Activated naive CD8-positive, alpha-beta T cell treated with anti-CD3 and anti-CD28 coated beads, Interleukin-2, amount 10 ng/mL, durations not matched to agents 7 days and 5 days (primary cell): ENCODE results near the gene KCNMB1. TPM values are rescaled to one million over a fixed set of nuclear protein-coding genes. Genes with fewer than 3 reads are reported as not detected.
A peak's percentile ranks its signal among the peaks of the same experiment; 100 is the strongest.

Experiments used
- ATAC-seq: fragments of 150-1000 bp; cut with Tn5 transposase; one replicate; pipeline ENCODE4 v1.10.0; 2021; ENCODE audit warnings: low read depth, moderate library complexity
- POLR2A ChIA-PET: fragments of 350-600 bp; sonication (Branson Sonifier 250); formaldehyde crosslinking; loops from one replicate; lab custom pipeline; 2021; ENCODE audit warnings: antibody characterized with exemption; lab: Charles Lee
- DNase-seq: peaks from one replicate; pipeline ENCODE4 v3.0.0; 2021
- H3K27ac Mint-ChIP-seq: one replicate; pipeline ENCODE4 v1.8.0; 2022; ENCODE audit warnings: mild to moderate bottlenecking, mixed read lengths
- H3K27me3 Mint-ChIP-seq: one replicate; pipeline ENCODE4 v1.8.0; 2022; ENCODE audit warnings: mild to moderate bottlenecking, moderate library complexity, mixed read lengths
- H3K36me3 Mint-ChIP-seq: one replicate; pipeline ENCODE4 v1.8.0; 2021; ENCODE audit warnings: mild to moderate bottlenecking, mixed read lengths
- H3K4me1 Mint-ChIP-seq: one replicate; pipeline ENCODE4 v1.8.0; 2021; ENCODE audit warnings: mixed read lengths
- H3K4me3 Mint-ChIP-seq: one replicate; pipeline ENCODE4 v1.8.0; 2022; ENCODE audit warnings: mild to moderate bottlenecking, moderate library complexity, mixed read lengths
- H3K9me3 Mint-ChIP-seq: one replicate; pipeline ENCODE4 v1.8.0; 2021; ENCODE audit warnings: mixed read lengths
- total RNA-seq, 2 experiments: library from RNA; stranded (reverse); gene quantifications; one replicate each; pipeline ENCODE4 v1.2.3, GENCODE V29; 2021

Gene KCNMB1
- total RNA-seq, 2 experiments from 2014 or later = not detected

DNA sequence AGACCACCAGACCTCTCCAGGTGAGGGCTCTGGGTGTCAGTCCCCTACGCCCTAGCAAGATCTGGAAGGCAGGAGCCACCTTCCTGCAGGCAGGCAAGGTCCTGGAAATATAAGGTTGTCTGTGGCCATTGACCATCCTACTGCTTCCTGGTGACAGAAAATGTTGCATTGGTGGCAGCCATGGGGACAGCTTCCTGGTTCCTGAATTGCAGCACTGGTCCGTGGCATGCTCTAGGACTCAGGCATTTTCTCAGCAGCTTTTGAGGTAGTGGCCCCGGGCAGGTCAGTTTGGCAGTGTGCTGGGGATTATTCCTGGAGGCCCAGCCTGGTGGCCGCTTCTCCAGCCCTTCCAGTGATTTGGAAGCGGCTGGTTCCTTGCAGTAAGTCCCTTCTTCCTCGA lies 36.6 kb upstream of the KCNMB1 start:
- H3K36me3 Mint-ChIP-seq = no peaks in the 10 kb centered on the region
- no peaks in the 10 kb centered on the region for H3K9me3 Mint-ChIP-seq
- ATAC-seq (no peak), DNase-seq (no peak)
- no peaks in the 10 kb centered on the region for H3K4me1 Mint-ChIP-seq
- POLR2A ChIA-PET = no interaction called here
- H3K27me3 Mint-ChIP-seq = peaks cover 16% of the 10 kb centered on the region
- H3K27ac Mint-ChIP-seq = no peak overlapping the region
- H3K4me3 Mint-ChIP-seq = no peak overlapping the region

DNA sequence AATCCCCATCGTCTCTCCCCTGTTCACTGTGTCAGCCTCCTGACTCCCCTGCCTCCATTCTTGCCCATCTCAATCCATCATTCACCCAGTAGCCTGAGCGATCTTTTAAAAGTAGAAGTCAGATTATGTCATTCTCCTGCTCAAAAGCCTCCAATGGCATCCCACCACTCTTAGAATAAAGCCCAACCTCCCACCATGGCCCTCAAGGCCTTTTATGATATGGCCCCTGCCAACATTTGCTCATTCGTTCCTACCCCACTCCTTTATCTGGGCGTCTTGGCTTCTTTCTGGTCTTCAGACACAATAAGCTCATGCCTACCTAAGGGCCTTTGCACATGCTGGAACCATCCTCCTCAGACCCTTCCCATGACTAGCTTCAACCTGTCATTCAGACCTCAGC lies 35.5 kb upstream of the KCNMB1 start:
- H3K27ac Mint-ChIP-seq = no peak overlapping the region
- peaks cover 12% of the 10 kb centered on the region for H3K27me3 Mint-ChIP-seq
- DNase-seq = no peak
- POLR2A ChIA-PET = no interaction called here
- no peaks in the 10 kb centered on the region for H3K4me1 Mint-ChIP-seq
- H3K9me3 Mint-ChIP-seq = no peaks in the 10 kb centered on the region
- H3K36me3 Mint-ChIP-seq = no peaks in the 10 kb centered on the region
- no peak overlapping the region for H3K4me3 Mint-ChIP-seq
- no peak for ATAC-seq

DNA sequence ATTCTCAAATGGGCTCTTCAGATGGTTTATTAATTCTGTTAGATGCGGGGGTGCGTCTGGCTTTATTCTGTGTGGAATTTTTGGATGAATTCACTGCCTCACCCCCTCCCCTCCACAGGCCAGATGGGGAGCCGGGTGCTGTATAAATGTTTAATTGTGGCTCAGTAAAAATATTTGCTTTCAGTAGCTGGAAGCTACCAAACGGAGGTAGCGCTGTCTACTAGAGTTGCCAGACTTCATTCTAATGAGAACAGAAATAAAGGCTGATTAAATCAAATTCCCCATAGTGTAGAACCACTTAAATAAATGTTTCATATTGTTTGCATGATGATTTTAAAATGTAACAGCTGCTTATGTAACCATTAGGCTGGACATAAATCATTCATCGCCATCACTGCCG lies 34.5 kb upstream of the KCNMB1 start:
- H3K36me3 Mint-ChIP-seq = no peaks in the 10 kb centered on the region
- ATAC-seq (no peak), DNase-seq (no peak)
- H3K9me3 Mint-ChIP-seq = no peaks in the 10 kb centered on the region
- H3K27ac Mint-ChIP-seq = no peak overlapping the region
- H3K4me1 Mint-ChIP-seq = no peaks in the 10 kb centered on the region
- POLR2A ChIA-PET = no interaction called here
- no peak overlapping the region for H3K4me3 Mint-ChIP-seq
- peaks cover 11% of the 10 kb centered on the region for H3K27me3 Mint-ChIP-seq

DNA sequence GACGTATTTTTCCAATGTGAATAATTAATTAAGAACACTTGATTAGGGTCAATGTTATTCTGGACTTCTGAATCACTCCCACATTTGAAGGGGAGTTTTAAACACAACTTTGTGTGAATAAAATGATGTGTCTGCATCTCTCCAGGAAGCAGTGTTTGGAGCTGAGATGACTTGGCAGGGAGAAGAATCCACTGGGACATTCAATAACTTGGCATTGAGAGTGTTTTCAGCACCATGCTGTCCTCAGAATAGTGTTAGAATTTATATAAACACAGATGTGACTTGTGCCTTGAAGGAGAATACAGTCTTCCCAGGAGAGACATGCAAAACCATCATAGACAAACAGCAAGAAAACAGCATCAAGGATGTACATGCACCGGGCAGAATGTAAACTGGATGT lies 32.7 kb upstream of the KCNMB1 start:
- Mint-ChIP-seq H3K4me1 (no peaks in the 10 kb centered on the region), H3K9me3 (no peaks in the 10 kb centered on the region), H3K27me3 (peaks cover 9% of the 10 kb centered on the region), H3K4me3 (no peak overlapping the region), H3K36me3 (no peaks in the 10 kb centered on the region), H3K27ac (no peak overlapping the region)
- POLR2A ChIA-PET = no interaction called here
- ATAC-seq (no peak), DNase-seq (no peak)

DNA sequence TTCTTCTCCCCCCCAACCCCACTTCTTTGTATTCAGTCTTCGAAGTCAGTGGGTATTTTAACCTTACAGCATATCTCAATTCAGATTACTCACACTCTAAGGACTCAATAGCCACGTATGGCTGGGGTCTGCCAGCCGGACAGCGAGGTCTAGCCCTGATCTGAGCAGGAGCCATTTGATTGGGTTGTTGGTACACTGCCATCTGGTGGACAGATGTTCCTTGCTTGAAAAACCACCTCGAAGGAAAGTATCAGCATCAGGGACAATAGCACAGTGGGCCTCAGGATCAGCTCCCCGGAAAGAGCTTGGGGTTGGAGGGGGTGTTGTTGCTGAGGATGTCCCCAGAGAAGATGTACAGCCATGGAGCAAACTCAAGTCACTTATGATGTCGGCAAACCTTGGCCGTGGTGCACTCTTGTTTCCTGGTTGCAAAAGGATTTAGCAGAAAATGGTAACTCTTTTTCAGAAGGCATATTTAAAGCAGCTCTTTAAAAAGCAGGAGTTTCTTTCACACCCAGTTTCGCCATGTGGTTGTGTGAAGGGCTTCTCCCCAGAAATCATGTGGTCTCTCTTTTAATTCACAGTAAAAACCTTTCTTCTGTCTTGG lies 31.7 kb upstream of the KCNMB1 start:
- no peak overlapping the region for H3K4me3 Mint-ChIP-seq
- H3K36me3 Mint-ChIP-seq = no peaks in the 10 kb centered on the region
- peak; percentile 37 for DNase-seq
- no peaks in the 10 kb centered on the region for H3K9me3 Mint-ChIP-seq
- peak; percentile 47 for ATAC-seq
- POLR2A ChIA-PET = no interaction called here
- peaks cover 9% of the 10 kb centered on the region for H3K27me3 Mint-ChIP-seq
- H3K4me1 Mint-ChIP-seq = no peaks in the 10 kb centered on the region
- H3K27ac Mint-ChIP-seq = no peak overlapping the region

DNA sequence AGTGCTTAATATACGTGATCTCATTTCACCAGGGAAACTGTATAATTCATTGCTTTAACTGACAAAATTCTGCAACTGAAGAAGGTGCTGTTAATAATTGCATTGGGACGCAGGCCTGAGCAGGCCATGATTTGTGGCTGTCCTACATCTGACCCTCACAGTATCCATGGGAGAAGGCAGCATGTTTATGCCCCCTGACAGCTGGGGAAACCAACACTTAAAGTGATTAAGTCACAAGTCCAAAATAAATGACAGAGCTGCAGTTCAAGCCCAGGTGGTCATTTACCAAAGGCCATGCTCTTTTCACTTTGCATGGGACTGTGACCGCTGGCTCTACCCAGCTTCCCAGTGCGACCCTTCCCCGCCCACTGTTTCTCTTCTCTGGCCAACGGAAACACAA lies 30.5 kb upstream of the KCNMB1 start:
- Mint-ChIP-seq H3K36me3 (no peaks in the 10 kb centered on the region), H3K4me1 (no peaks in the 10 kb centered on the region), H3K9me3 (no peaks in the 10 kb centered on the region), H3K27me3 (peaks cover 9% of the 10 kb centered on the region), H3K4me3 (no peak overlapping the region), H3K27ac (no peak overlapping the region)
- ATAC-seq (no peak), DNase-seq (no peak)
- POLR2A ChIA-PET = no interaction called here

DNA sequence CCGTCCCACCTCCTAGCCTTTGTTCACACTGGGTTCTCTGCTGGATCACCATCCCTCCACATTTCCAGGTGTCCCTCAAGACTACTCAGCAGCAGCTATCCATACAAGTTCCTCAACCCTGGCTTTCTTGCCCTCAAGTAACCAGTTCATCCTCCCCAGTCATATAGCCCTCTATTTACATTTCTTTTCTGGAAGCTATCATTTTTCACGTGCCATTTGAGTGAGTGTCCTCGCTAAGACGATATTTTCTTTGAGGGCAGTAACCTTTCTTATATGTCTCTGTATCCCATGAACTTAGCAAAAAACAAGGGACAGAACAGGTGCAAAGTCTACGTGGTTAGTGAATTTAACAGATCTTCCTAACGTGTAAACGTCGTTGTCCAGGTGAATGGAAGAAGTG lies 29.6 kb upstream of the KCNMB1 start:
- no peak for ATAC-seq
- POLR2A ChIA-PET = no interaction called here
- Mint-ChIP-seq H3K4me1 (no peaks in the 10 kb centered on the region), H3K36me3 (no peaks in the 10 kb centered on the region), H3K27ac (no peak overlapping the region), H3K27me3 (peaks cover 6% of the 10 kb centered on the region), H3K4me3 (no peak overlapping the region), H3K9me3 (no peaks in the 10 kb centered on the region)
- DNase-seq = no peak

DNA sequence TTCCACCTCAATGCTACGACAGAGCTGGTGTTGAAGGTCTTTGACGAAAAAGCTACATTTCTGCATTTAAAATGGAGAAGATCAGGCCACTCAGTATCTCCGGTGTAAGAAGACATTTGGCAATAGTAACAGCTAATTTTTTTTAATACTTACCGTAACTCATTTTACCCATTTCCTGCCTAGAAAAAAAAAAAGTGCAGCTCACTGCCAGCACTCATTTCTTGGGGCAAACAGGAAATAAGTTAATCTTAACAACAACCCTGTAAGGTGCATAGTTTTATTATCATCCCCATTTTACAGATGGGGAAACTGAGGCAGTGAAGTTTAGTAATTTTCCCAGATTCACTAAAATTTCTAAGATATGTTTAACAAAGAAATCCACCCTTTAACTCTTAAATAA lies 27.4 kb upstream of the KCNMB1 start:
- DNase-seq = no peak

DNA sequence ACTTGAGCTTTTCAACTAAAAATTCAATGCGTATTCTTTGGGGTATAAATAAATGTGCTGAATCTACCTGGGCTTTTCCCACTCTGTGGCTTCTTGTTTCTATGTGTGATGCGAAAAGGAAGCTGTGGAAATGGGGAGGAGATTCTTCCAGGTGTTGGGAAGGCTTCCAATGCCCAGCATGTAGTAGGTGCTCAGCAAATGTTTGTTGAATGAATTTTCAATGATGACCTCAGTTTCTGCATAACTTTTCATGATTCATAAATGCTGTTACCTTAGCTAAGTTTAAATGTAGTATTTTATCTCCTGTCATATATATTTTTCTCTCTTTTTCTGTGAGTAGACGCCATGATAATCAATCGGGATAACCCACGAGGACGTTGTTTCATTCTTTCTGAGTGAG lies 25.6 kb upstream of the KCNMB1 start:
- Mint-ChIP-seq H3K27ac (no peak overlapping the region), H3K36me3 (no peaks in the 10 kb centered on the region), H3K9me3 (no peaks in the 10 kb centered on the region), H3K27me3 (peaks cover 2% of the 10 kb centered on the region), H3K4me1 (no peaks in the 10 kb centered on the region), H3K4me3 (no peak overlapping the region)
- ATAC-seq (no peak), DNase-seq (no peak)
- POLR2A ChIA-PET = no interaction called here

More for the DNA sequence above, 27.4 kb upstream of the KCNMB1 start:
- Mint-ChIP-seq H3K9me3 (no peaks in the 10 kb centered on the region), H3K27me3 (peaks cover 6% of the 10 kb centered on the region), H3K36me3 (no peaks in the 10 kb centered on the region), H3K27ac (no peak overlapping the region), H3K4me3 (no peak overlapping the region), H3K4me1 (no peaks in the 10 kb centered on the region)
- peak; percentile 26 for ATAC-seq
- POLR2A ChIA-PET = no interaction called here

DNA sequence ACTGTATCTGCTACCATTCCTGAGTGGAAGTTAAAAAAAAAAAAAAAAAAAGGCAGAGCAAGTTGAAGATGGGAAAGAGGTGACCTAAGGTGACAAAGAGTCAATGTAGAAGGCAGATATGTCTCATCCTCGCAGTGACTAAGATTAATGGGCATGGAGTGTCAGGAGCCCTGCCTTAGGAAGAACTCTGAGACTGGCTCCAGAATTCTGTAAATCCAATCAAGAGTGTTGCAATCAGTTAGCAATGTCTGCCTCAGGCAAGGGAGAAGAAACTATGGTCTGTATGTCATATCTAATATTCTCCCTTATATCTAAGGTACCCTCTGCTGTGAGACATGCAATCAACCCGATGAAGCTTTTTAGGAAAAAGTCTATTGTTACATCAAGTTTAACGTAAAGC lies 24.7 kb upstream of the KCNMB1 start:
- Mint-ChIP-seq H3K9me3 (no peaks in the 10 kb centered on the region), H3K36me3 (no peaks in the 10 kb centered on the region), H3K4me1 (no peaks in the 10 kb centered on the region), H3K27me3 (peaks cover 2% of the 10 kb centered on the region), H3K4me3 (no peak overlapping the region), H3K27ac (no peak overlapping the region)
- DNase-seq (no peak), ATAC-seq (no peak)
- POLR2A ChIA-PET = no interaction called here

DNA sequence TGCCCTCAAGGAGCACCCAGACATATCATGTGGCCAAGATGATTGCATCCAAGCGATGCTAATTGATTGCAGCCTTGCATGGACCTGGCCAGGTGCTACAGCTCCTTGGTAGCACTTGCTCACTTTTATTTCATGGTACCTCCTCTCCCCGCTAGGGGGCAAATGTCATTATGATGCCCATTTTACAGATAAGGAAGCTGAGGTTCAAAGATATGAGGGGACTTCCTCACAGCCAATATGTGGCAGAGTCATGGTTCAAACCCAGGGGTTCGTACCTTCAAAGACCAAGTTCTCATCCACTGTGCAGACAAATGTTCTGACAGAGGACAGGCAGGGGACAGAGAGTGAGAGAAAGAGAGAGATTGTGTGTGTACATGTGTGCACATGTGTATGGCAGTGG lies 21.9 kb upstream of the KCNMB1 start:
- H3K27ac Mint-ChIP-seq = no peak overlapping the region
- POLR2A ChIA-PET = no interaction called here
- H3K4me1 Mint-ChIP-seq = no peaks in the 10 kb centered on the region
- no peak for ATAC-seq
- no peak for DNase-seq
- no peaks in the 10 kb centered on the region for H3K36me3 Mint-ChIP-seq
- H3K27me3 Mint-ChIP-seq = peaks cover 2% of the 10 kb centered on the region
- no peak overlapping the region for H3K4me3 Mint-ChIP-seq
- no peaks in the 10 kb centered on the region for H3K9me3 Mint-ChIP-seq

DNA sequence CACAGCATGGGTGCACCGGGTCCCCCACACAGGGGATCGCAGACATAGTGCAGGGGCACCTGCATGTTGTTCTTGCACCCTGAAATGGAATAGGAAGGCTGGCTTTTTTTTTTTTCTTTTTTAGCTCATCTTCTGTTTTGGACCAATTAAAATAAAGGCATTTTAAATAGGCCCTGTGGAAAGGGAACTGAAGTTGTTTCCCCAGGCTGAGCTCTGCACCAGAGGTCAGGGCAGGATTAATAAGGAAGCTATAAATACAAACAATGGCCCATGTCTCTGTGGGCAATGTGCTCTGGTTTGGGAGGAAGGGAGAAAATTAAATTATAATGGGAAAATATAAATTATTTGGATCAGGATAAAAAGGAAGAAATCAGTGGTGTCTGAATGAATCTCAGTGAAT lies 21.2 kb upstream of the KCNMB1 start:
- Mint-ChIP-seq H3K4me3 (no peak overlapping the region), H3K4me1 (no peaks in the 10 kb centered on the region), H3K27ac (no peak overlapping the region), H3K36me3 (no peaks in the 10 kb centered on the region), H3K27me3 (peaks cover 2% of the 10 kb centered on the region), H3K9me3 (no peaks in the 10 kb centered on the region)
- ATAC-seq (no peak), DNase-seq (no peak)
- POLR2A ChIA-PET = no interaction called here

DNA sequence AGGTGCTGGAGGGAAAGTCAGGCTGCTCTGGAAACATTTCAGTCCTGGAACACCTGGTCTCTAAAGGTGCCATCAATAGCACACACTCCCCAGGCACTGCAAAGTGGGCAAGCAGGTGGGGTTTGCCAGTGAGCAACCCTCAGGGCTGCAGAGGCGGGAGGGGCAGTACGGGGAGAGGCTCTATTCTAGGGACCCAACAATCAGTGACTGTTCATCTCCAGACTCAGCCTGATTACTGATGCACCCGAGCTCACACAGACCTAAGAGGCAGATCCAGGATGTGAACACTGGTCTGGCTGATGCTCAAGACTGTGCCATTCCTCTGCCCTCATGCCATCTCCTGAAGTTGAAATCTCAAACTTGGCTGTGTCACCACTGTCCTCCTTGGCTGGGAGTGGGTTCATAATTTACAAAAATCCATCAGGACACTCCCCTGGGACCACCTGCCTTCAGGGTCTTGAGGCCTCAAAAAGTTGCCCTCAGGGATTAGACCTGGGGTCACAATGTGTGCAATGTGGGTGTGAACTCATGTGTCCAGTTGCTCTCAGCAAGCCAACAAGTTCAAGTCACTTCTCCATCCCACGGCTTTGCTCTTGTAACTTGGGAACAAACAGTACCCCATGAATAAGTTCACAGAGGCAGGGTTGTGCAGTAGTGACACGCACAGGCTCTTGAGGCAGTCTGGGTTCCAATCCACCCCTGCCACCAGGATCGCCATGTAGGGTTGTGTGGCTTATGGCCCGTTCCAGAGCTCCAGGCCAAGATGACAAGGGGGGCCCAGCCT lies 19.9 kb upstream of the KCNMB1 start:
- no peak for ATAC-seq
- Mint-ChIP-seq H3K27me3 (peaks cover 2% of the 10 kb centered on the region), H3K27ac (no peak overlapping the region), H3K4me1 (no peaks in the 10 kb centered on the region), H3K4me3 (no peak overlapping the region), H3K36me3 (no peaks in the 10 kb centered on the region), H3K9me3 (no peaks in the 10 kb centered on the region)
- POLR2A ChIA-PET = no interaction called here
- DNase-seq = no peak

DNA sequence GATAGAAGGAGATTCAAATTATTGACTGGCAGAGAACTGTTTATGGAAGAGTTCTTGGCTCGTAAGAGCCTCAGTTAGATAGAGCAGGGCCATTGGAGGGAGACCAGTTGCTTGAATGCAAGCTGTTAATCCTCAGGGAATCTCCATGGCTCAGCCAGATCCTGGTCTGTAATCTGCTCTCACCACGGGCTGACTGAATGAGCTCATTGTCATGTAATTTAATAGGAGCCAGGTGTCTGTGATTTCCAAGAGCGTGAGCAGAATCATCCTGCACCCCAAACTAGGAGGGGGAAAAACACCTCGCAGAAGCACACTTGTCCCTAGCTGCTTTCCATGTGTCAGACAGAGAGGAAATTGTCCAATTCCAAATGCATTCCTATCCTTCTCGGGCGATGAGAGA lies 19.1 kb upstream of the KCNMB1 start:
- POLR2A ChIA-PET = no interaction called here
- no peaks in the 10 kb centered on the region for H3K9me3 Mint-ChIP-seq
- H3K4me3 Mint-ChIP-seq = no peak overlapping the region
- H3K36me3 Mint-ChIP-seq = no peaks in the 10 kb centered on the region
- H3K27ac Mint-ChIP-seq = no peak overlapping the region
- peaks cover 2% of the 10 kb centered on the region for H3K27me3 Mint-ChIP-seq
- no peak for ATAC-seq
- no peaks in the 10 kb centered on the region for H3K4me1 Mint-ChIP-seq
- no peak for DNase-seq
